Measurements from ENCODE around the gene HPS1.

DNA sequence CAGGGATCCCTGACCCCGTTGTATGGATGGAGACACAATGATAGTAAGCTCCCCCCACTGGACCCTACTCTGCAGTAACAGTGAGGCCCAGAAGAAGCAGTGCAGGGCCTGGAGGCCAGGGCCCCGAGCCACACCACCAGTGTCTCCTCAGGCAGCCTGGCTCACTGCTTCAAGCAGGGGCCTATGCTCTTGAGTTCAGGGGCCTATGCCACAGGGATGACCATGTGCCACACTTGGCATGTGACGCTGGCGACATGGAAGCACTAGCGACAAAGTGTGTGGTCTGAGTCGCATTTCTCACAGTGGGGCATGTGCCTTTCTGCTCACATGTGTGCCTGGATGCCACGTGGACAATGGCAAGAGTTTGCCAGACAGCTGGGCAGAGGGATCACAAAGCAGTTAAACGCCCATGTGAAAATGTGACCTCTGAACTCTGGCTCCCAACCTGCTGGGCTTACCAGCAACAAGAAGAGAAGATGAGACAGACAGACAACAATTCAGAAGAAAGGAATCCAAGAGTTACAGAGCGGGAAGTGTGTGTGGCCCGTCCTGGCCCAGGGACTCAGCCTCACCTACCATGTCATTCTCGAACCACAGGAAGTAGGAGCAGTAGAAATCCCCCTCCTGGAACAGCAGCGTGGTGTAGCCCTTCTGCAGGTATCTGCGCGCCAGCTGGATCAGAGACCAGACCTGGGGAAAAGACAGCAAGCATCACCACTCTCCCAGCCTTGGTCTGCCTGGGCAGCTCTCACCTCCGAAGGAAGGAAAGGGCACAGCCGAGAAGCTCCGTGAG lies 27.1 kb downstream of the HPS1 start:
- TF ChIP-seq, protein P1, sequence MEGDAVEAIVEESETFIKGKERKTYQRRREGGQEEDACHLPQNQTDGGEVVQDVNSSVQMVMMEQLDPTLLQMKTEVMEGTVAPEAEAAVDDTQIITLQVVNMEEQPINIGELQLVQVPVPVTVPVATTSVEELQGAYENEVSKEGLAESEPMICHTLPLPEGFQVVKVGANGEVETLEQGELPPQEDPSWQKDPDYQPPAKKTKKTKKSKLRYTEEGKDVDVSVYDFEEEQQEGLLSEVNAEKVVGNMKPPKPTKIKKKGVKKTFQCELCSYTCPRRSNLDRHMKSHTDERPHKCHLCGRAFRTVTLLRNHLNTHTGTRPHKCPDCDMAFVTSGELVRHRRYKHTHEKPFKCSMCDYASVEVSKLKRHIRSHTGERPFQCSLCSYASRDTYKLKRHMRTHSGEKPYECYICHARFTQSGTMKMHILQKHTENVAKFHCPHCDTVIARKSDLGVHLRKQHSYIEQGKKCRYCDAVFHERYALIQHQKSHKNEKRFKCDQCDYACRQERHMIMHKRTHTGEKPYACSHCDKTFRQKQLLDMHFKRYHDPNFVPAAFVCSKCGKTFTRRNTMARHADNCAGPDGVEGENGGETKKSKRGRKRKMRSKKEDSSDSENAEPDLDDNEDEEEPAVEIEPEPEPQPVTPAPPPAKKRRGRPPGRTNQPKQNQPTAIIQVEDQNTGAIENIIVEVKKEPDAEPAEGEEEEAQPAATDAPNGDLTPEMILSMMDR (IDR thresholded peaks at IDR 0.05; ENCODE audit: low read length), result no peak
- TF ChIP-seq EZH2phosphoT487 (IDR thresholded peaks at IDR 0.05; ENCODE audit: low read length) (no peak), EZH2 (optimal IDR thresholded peaks at IDR 0.05; ENCODE audit: low read depth, low read length) (no peak)

Data from MM.1S (cell line).